Gastroesophageal sphincter (tissue), 4 donors: Measurements from ENCODE around the gene WWC1. TPM values are rescaled to one million over a fixed set of nuclear protein-coding genes. Genes with fewer than 3 reads are reported as not detected.

Source experiments
- ATAC-seq: fragments of 150-250 bp; one replicate; pipeline ENCODE4 v1.9.1; 2016; ENCODE audit warnings: mild to moderate bottlenecking, moderate library complexity
- H3K27ac ChIP-seq, 4 donors: fragments of 200-600 bp; sonication (generic) in 3 of 4; 1 replicate in 3 of 4; 2 replicates in 1 of 4; pipeline ENCODE4 v1.5.1; 2016 to 2019
- H3K27me3 ChIP-seq: fragments of 200-600 bp; sonication (generic); one replicate; pipeline ENCODE4 v1.5.1; 2019
- H3K36me3 ChIP-seq, 2 donors: fragments of 200-600 bp; sonication (generic); one replicate each; pipeline ENCODE4 v1.5.1; 2019; ENCODE audit warnings: control low read depth in 1 of 2
- H3K4me1 ChIP-seq, 3 donors: fragments of 200-600 bp; sonication (generic); 1 replicate in 2 of 3; 2 replicates in 1 of 3; pipeline ENCODE4 v1.5.1; 2016 to 2019; ENCODE audit warnings: control low read depth in 2 of 3
- H3K4me3 ChIP-seq, 2 donors: fragments of 200-600 bp; sonication (generic); one replicate each; pipeline ENCODE4 v1.5.1; 2019; ENCODE audit warnings: mild to moderate bottlenecking in 1 of 2, moderate library complexity in 1 of 2
- H3K9me3 ChIP-seq, 3 donors: fragments of 200-600 bp; sonication (generic); one replicate each; pipeline ENCODE4 v1.5.1; 2017 to 2019; ENCODE audit warnings: control low read depth in 2 of 3
- EP300 ChIP-seq: sonication (generic); formaldehyde crosslinking; IDR thresholded peaks from one replicate; pipeline ENCODE4 v1.6.1; 2017; ENCODE audit warnings: antibody characterized with exemption, mild to moderate bottlenecking
- POLR2A ChIP-seq, 2 donors: fragments of 450-650 bp; IDR thresholded peaks; one replicate each; pipeline ENCODE4 v1.6.1; 2017; ENCODE audit warnings: antibody characterized with exemption in 2 of 2, mild to moderate bottlenecking in 2 of 2, moderate library complexity in 1 of 2
- POLR2AphosphoS5 ChIP-seq: sonication (generic); formaldehyde crosslinking; IDR thresholded peaks from one replicate; pipeline ENCODE4 v1.6.1; 2017; ENCODE audit warnings: antibody characterized with exemption
- WGBS, 2 donors: methylation state at CpG; one replicate each; pipeline ENCODE4 v1.1.5; 2018; ENCODE audit warnings: low coverage in 1 of 2; 5-methylcytosine and 5-hydroxymethylcytosine counted together
- total RNA-seq, 4 donors: library from RNA; depleted of rRNA; stranded (reverse); fragments of >200 nt; gene quantifications; one replicate each; pipeline ENCODE4 v1.1.0, GENCODE V29; 2016
- TF ChIP-seq, protein P1 (sequence below), 4 experiments: fragments of 200-600 bp in 2 of 4; fragments of 450-650 bp in 2 of 4; sonication (generic) in 1 of 4; IDR thresholded peaks; one replicate each; pipeline ENCODE4 v1.5.1; 2017 to 2019; ENCODE audit warnings: antibody characterized with exemption in 4 of 4, mild to moderate bottlenecking in 2 of 4, moderate library complexity in 2 of 4

Gene WWC1
- total RNA-seq, 4 donors from 2014 or later = 0.67 to 6.9 (median 3.8) TPM

- H3K36me3 ChIP-seq = no peaks in the 10 kb centered on the region
- ATAC-seq = no peak
- 63 to 100% methylated on average over 1 of the region's 4 CpGs for WGBS, 2 donors
- no peaks in the 10 kb centered on the region for H3K9me3 ChIP-seq
- H3K27me3 ChIP-seq = no peaks in the 10 kb centered on the region
- no peak overlapping the region for H3K4me3 ChIP-seq
- no peaks in the 10 kb centered on the region for H3K4me1 ChIP-seq
- H3K27ac ChIP-seq = no peak overlapping the region
- TF ChIP-seq POLR2AphosphoS5 (no peak), POLR2A (IDR thresholded peaks at IDR 0.05) (no peak), EP300 (no peak)
- TF ChIP-seq, protein P1, sequence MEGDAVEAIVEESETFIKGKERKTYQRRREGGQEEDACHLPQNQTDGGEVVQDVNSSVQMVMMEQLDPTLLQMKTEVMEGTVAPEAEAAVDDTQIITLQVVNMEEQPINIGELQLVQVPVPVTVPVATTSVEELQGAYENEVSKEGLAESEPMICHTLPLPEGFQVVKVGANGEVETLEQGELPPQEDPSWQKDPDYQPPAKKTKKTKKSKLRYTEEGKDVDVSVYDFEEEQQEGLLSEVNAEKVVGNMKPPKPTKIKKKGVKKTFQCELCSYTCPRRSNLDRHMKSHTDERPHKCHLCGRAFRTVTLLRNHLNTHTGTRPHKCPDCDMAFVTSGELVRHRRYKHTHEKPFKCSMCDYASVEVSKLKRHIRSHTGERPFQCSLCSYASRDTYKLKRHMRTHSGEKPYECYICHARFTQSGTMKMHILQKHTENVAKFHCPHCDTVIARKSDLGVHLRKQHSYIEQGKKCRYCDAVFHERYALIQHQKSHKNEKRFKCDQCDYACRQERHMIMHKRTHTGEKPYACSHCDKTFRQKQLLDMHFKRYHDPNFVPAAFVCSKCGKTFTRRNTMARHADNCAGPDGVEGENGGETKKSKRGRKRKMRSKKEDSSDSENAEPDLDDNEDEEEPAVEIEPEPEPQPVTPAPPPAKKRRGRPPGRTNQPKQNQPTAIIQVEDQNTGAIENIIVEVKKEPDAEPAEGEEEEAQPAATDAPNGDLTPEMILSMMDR (IDR thresholded peaks at IDR 0.05) = no peak
Observed at GRCh38 chr5:168423971-168424370, 132.5 kb downstream of the WWC1 start.

GRCh38 chr5:168424594-168425323, 133.3 kb downstream of the WWC1 start:
- Histone ChIP-seq H3K27ac (no peak overlapping the region), H3K36me3 (no peaks in the 10 kb centered on the region), H3K4me3 (no peak overlapping the region), H3K27me3 (no peaks in the 10 kb centered on the region), H3K4me1 (no peaks in the 10 kb centered on the region), H3K9me3 (no peaks in the 10 kb centered on the region)
- WGBS, 2 donors = 33% methylated on average over 2 of the region's 3 CpGs; no CpG with 5 or more reads in 1 of the 2 donors
- no peak for ATAC-seq
- TF ChIP-seq POLR2AphosphoS5 (no peak), POLR2A (IDR thresholded peaks at IDR 0.05) (no peak), EP300 (no peak)
- TF ChIP-seq, protein P1 (IDR thresholded peaks at IDR 0.05) = no peak

- Histone ChIP-seq H3K4me1 (no peaks in the 10 kb centered on the region), H3K27me3 (no peaks in the 10 kb centered on the region), H3K4me3 (no peak overlapping the region), H3K9me3 (no peaks in the 10 kb centered on the region), H3K36me3 (no peaks in the 10 kb centered on the region), H3K27ac (no peak overlapping the region)
- no peak for ATAC-seq
- TF ChIP-seq, protein P1 (IDR thresholded peaks at IDR 0.05) = no peak
- TF ChIP-seq POLR2A (IDR thresholded peaks at IDR 0.05) (no peak), EP300 (no peak)
- 82 to 87% methylated on average over 3 of the region's 17 CpGs for WGBS, 2 donors
Observed at GRCh38 chr5:168426007-168426863, 134.8 kb downstream of the WWC1 start.

- Histone ChIP-seq H3K36me3 (no peaks in the 10 kb centered on the region), H3K9me3 (no peaks in the 10 kb centered on the region), H3K4me3 (no peak overlapping the region), H3K4me1 (no peaks in the 10 kb centered on the region), H3K27ac (no peak overlapping the region), H3K27me3 (no peaks in the 10 kb centered on the region)
- no peak for ATAC-seq
- TF ChIP-seq, protein P1 (IDR thresholded peaks at IDR 0.05) = no peak
- no peak for TF ChIP-seq POLR2AphosphoS5
- TF ChIP-seq EP300 = no peak
- TF ChIP-seq POLR2A (IDR thresholded peaks at IDR 0.05) = no peak
- 63 to 67% methylated on average over 3 of the region's 5 CpGs for WGBS, 2 donors
Observed at GRCh38 chr5:168426864-168427172, 135.4 kb downstream of the WWC1 start.

DNA sequence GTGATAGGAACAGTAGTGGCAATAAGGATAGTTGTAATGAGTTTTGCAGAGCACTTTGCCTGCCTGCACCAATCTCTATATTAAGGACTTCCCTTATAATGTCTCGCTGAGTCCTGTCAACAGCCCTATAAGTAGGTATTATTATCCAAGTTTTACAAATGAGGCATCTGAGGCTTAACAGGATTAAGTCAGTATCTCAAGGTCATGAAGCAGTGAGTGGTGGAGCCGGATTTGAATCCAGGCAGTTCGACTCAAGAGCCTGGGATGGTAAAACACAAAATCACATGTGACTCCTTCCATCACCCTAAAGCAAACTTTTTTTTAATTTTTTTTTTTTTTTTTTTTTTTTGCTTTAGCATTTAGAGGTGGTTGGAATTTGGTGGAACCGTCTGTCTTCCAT, 135.8 kb downstream of the WWC1 start:
- no peaks in the 10 kb centered on the region for H3K4me1 ChIP-seq
- no peaks in the 10 kb centered on the region for H3K27me3 ChIP-seq
- H3K9me3 ChIP-seq = no peaks in the 10 kb centered on the region
- no peak overlapping the region for H3K27ac ChIP-seq
- no peaks in the 10 kb centered on the region for H3K36me3 ChIP-seq
- WGBS, 2 donors = 84 to 94% methylated on average over 3 to 4 of the region's 4 CpGs
- no peak overlapping the region for H3K4me3 ChIP-seq
- no peak for ATAC-seq
- TF ChIP-seq POLR2A (IDR thresholded peaks at IDR 0.05) (no peak), EP300 (no peak), POLR2AphosphoS5 (no peak)
- TF ChIP-seq, protein P1 (IDR thresholded peaks at IDR 0.05) = no peak
